ENCODE results near the gene FXYD2.

DNA sequence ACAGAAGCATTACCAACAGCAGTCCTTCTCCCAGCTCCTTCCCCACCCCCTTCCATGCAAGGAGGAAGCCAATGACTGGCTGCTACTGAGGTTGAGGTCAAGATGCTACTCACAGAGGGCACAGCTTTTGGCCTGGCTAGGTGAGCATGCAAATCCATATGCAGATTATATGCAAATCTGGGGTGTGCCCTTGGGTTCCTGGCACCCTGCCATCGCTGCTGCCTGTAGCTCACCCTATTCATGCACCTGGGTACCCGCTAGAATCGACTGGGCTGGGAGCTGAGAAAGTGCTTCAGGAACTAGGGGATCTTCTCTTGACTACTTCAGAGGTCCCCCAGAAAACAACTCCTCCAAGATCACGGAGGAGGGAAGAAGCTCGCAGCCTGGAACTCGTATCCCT is 31.6 kb downstream of the FXYD2 start:
- TF ChIP-seq, protein P1, sequence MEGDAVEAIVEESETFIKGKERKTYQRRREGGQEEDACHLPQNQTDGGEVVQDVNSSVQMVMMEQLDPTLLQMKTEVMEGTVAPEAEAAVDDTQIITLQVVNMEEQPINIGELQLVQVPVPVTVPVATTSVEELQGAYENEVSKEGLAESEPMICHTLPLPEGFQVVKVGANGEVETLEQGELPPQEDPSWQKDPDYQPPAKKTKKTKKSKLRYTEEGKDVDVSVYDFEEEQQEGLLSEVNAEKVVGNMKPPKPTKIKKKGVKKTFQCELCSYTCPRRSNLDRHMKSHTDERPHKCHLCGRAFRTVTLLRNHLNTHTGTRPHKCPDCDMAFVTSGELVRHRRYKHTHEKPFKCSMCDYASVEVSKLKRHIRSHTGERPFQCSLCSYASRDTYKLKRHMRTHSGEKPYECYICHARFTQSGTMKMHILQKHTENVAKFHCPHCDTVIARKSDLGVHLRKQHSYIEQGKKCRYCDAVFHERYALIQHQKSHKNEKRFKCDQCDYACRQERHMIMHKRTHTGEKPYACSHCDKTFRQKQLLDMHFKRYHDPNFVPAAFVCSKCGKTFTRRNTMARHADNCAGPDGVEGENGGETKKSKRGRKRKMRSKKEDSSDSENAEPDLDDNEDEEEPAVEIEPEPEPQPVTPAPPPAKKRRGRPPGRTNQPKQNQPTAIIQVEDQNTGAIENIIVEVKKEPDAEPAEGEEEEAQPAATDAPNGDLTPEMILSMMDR (IDR thresholded peaks at IDR 0.05) = no peak
- no peak for TF ChIP-seq POLR2A (IDR thresholded peaks at IDR 0.05)
